Rectal smooth muscle tissue (tissue), 1 donor: ENCODE measurements around the gene DNAJC6.
A peak's percentile ranks its signal among the peaks of the same experiment; 100 is the strongest.

Source experiments
- H3K27ac ChIP-seq: one replicate; pipeline ENCODE4 v1.7.0; 2013; ENCODE audit warnings: low read depth, low read length, inconsistent platforms
- H3K27me3 ChIP-seq: one replicate; pipeline ENCODE4 v1.7.0; 2013; ENCODE audit warnings: low read length; ENCODE audit not compliant: control insufficient read depth, insufficient read depth
- H3K36me3 ChIP-seq: one replicate; pipeline ENCODE4 v1.7.0; 2013; ENCODE audit warnings: low read length; ENCODE audit not compliant: control insufficient read depth, insufficient read depth
- H3K4me1 ChIP-seq: one replicate; pipeline ENCODE4 v1.7.0; 2013; ENCODE audit warnings: low read length; ENCODE audit not compliant: control insufficient read depth, insufficient read depth
- H3K4me3 ChIP-seq: one replicate; pipeline ENCODE4 v1.7.0; 2013; ENCODE audit warnings: low read length
- H3K9ac ChIP-seq: one replicate; pipeline ENCODE4 v1.7.0; 2013; ENCODE audit warnings: low read length

Gene DNAJC6

GRCh38 chr1:65308781-65309303 lies 501 bp upstream of the DNAJC6 start:
- Histone ChIP-seq H3K36me3 (no peaks in the 10 kb centered on the region), H3K27ac (no peak overlapping the region), H3K9ac (no peak overlapping the region), H3K27me3 (no peaks in the 10 kb centered on the region), H3K4me1 (no peaks in the 10 kb centered on the region), H3K4me3 (peak overlapping the region; percentile 13)

- no peak overlapping the region for H3K9ac ChIP-seq
- no peak overlapping the region for H3K27ac ChIP-seq
- no peak overlapping the region for H3K4me3 ChIP-seq
- no peaks in the 10 kb centered on the region for H3K27me3 ChIP-seq
- no peaks in the 10 kb centered on the region for H3K4me1 ChIP-seq
- H3K36me3 ChIP-seq, result no peaks in the 10 kb centered on the region
Observed at GRCh38 chr1:65310078-65310587, 790 bp downstream of the DNAJC6 start.

- Histone ChIP-seq H3K4me3 (no peak overlapping the region), H3K9ac (no peak overlapping the region), H3K36me3 (no peaks in the 10 kb centered on the region), H3K27ac (no peak overlapping the region), H3K27me3 (no peaks in the 10 kb centered on the region), H3K4me1 (no peaks in the 10 kb centered on the region)
Observed at GRCh38 chr1:65311760-65312159, 2.4 kb downstream of the DNAJC6 start.

- H3K4me3 ChIP-seq, result no peak overlapping the region
- H3K36me3 ChIP-seq, result no peaks in the 10 kb centered on the region
- no peaks in the 10 kb centered on the region for H3K27me3 ChIP-seq
- H3K27ac ChIP-seq, result no peak overlapping the region
- H3K4me1 ChIP-seq, result no peaks in the 10 kb centered on the region
- no peak overlapping the region for H3K9ac ChIP-seq
Observed at GRCh38 chr1:65316233-65316632, 6.9 kb downstream of the DNAJC6 start.

- H3K27ac ChIP-seq, result no peak overlapping the region
- H3K27me3 ChIP-seq, result no peaks in the 10 kb centered on the region
- H3K4me1 ChIP-seq, result no peaks in the 10 kb centered on the region
- no peak overlapping the region for H3K4me3 ChIP-seq
- H3K9ac ChIP-seq, result no peak overlapping the region
- no peaks in the 10 kb centered on the region for H3K36me3 ChIP-seq
Observed at GRCh38 chr1:65317866-65318653, 8.7 kb downstream of the DNAJC6 start.

GRCh38 chr1:65319141-65319540 lies 9.8 kb downstream of the DNAJC6 start:
- no peaks in the 10 kb centered on the region for H3K36me3 ChIP-seq
- H3K27ac ChIP-seq, result no peak overlapping the region
- H3K4me1 ChIP-seq, result no peaks in the 10 kb centered on the region
- no peak overlapping the region for H3K9ac ChIP-seq
- H3K4me3 ChIP-seq, result no peak overlapping the region
- no peaks in the 10 kb centered on the region for H3K27me3 ChIP-seq

- Histone ChIP-seq H3K9ac (no peak overlapping the region), H3K4me1 (no peaks in the 10 kb centered on the region), H3K27ac (no peak overlapping the region), H3K27me3 (no peaks in the 10 kb centered on the region), H3K36me3 (no peaks in the 10 kb centered on the region), H3K4me3 (no peak overlapping the region)
Observed at GRCh38 chr1:65319754-65320153, 10.4 kb downstream of the DNAJC6 start.

- Histone ChIP-seq H3K36me3 (no peaks in the 10 kb centered on the region), H3K9ac (no peak overlapping the region), H3K27ac (no peak overlapping the region), H3K4me1 (no peaks in the 10 kb centered on the region), H3K4me3 (no peak overlapping the region), H3K27me3 (no peaks in the 10 kb centered on the region)
Observed at GRCh38 chr1:65321879-65322278, 12.5 kb downstream of the DNAJC6 start.

- Histone ChIP-seq H3K4me3 (no peak overlapping the region), H3K27me3 (no peaks in the 10 kb centered on the region), H3K36me3 (no peaks in the 10 kb centered on the region), H3K4me1 (no peaks in the 10 kb centered on the region), H3K27ac (no peak overlapping the region), H3K9ac (no peak overlapping the region)
Observed at GRCh38 chr1:65323246-65323645, 13.9 kb downstream of the DNAJC6 start.

- no peak overlapping the region for H3K4me3 ChIP-seq
- H3K27ac ChIP-seq, result no peak overlapping the region
- no peaks in the 10 kb centered on the region for H3K4me1 ChIP-seq
- H3K27me3 ChIP-seq, result no peaks in the 10 kb centered on the region
- no peaks in the 10 kb centered on the region for H3K36me3 ChIP-seq
- no peak overlapping the region for H3K9ac ChIP-seq
Observed at GRCh38 chr1:65330021-65330420, 20.7 kb downstream of the DNAJC6 start.

- Histone ChIP-seq H3K9ac (no peak overlapping the region), H3K36me3 (no peaks in the 10 kb centered on the region), H3K4me3 (no peak overlapping the region), H3K27me3 (no peaks in the 10 kb centered on the region), H3K4me1 (no peaks in the 10 kb centered on the region), H3K27ac (no peak overlapping the region)
Observed at GRCh38 chr1:65330822-65331221, 21.5 kb downstream of the DNAJC6 start.

- Histone ChIP-seq H3K27ac (no peak overlapping the region), H3K36me3 (no peaks in the 10 kb centered on the region)
Observed at GRCh38 chr1:65332821-65333220, 23.5 kb downstream of the DNAJC6 start.

GRCh38 chr1:65334081-65334480 lies 24.7 kb downstream of the DNAJC6 start:
- Histone ChIP-seq H3K27ac (no peak overlapping the region), H3K4me3 (no peak overlapping the region), H3K27me3 (no peaks in the 10 kb centered on the region), H3K4me1 (no peaks in the 10 kb centered on the region), H3K9ac (no peak overlapping the region), H3K36me3 (no peaks in the 10 kb centered on the region)

More at GRCh38 chr1:65332821-65333220, 23.5 kb downstream of the DNAJC6 start:
- H3K4me1 ChIP-seq, result no peaks in the 10 kb centered on the region
- H3K27me3 ChIP-seq, result no peaks in the 10 kb centered on the region
- no peak overlapping the region for H3K4me3 ChIP-seq
- H3K9ac ChIP-seq, result no peak overlapping the region
